Measurements from ENCODE around the gene E2F2. TPM values are rescaled to one million over a fixed set of nuclear protein-coding genes. Genes with fewer than 3 reads are reported as not detected.
"Not testable (repeated sequence)": the region's sequence is repeated elsewhere in the genome, so short reads cannot be mapped to it uniquely, and the experiment has no call there.

E2F2 gene
- total RNA-seq, 1 experiment from 2014 or later: 4.1 TPM

DNA sequence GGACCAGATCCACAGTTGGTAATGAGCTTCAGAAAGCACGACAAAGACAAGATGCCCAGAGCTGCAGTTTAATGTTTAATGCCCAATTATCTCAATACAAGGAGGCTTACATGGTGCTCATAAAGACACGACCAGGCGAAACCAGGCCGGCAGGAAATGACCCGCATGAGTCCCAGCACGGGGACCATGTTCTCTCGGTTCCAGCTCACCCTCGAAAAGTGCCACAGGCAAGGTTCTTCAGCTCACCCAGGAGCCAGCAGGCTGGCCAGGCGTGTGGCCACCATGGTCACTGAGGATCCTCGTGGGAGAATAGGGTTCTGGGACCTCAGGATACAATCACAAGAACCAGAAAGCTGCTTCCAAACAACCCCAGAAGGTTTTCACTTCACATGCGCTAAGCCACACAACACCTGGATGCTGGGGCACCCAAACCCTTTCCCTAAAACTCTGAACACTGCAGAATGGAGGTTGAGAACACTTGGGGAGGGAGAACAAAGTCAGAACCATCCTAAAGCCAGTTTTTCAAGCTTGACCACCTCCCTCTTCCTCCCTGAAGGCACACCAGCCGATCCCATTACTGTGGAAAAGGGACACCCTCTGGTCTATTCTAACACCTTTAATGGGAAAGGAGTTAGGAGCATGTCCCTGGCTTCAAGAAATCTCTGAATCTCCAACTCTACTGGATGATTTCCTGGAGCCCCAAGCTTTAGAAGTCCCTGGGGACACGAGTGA, 24.5 kb downstream of the E2F2 start:
- in situ Hi-C loops (cut with HindIII; ENCODE audit: low pct_unique_long_range_greater_than_20kb, low sequenced_read_pairs): no loop called here
- no peak for DNase-seq (ENCODE audit: low read depth, low spot score)

DNA sequence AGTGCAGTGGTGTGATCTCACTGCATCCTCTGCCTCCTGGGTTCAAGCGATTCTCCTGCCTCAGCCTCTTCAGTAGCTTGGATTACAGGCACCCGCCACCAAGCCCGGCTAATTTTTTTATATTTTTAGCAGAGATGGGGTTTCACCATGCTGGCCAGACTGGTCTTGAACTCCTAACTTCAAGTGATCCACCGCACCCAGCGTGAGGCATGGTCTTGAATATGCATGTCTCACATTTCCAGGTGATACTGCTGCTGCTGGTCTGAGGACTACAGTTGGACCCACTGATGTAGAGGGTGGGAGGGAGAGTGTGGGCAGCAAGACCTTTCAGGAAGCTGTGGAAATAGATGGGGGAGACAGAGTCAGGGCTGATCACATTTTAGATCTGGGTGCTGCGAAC, 25.2 kb downstream of the E2F2 start:
- no peak for DNase-seq (ENCODE audit: low read depth, low spot score)
- in situ Hi-C loops (cut with HindIII; ENCODE audit: low pct_unique_long_range_greater_than_20kb, low sequenced_read_pairs): no loop called here

DNA sequence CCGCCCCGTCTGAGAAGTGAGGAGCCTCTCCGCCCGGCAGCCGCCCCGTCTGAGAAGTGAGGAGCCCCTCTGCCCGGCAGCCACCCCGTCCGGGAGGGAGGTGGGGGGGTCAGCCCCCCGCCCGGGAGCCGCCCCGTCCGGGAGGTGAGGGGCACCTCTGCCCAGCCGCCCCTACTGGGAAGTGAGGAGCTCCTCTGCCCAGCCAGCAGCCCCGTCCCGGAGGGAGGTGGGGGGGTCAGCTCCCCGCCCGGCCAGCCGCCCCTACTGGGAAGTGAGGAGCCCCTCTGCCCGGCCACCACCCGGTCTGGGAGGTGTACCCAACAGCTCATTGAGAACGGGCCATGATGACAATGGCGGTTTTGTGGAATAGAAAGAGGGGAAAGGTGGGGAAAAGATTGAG, 26.9 kb downstream of the E2F2 start:
- DNase-seq (ENCODE audit: low read depth, low spot score); in situ Hi-C loops (cut with HindIII; ENCODE audit: low pct_unique_long_range_greater_than_20kb, low sequenced_read_pairs): not testable (repeated sequence)

DNA sequence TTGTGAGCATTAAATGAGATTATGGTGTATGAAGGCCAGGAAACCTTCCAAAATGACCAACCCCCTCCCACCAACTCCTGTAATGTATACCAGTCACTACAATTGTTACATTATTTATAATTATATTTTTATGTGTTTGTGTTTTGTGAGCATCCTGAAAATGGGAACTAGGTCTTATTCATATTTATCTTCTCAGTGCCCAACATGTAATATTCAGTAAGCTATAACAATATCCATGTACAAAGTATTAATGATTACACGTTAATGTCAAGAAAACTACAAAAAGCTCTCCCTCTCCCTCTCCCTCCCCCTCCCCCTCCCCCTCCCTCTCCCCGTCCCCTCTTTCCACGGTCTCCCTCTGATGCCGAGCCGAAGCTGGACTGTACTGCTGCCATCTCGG, 28.1 kb downstream of the E2F2 start:
- in situ Hi-C loops (cut with HindIII; ENCODE audit: low pct_unique_long_range_greater_than_20kb, low sequenced_read_pairs): no loop called here
- no peak for DNase-seq (ENCODE audit: low read depth, low spot score)

DNA sequence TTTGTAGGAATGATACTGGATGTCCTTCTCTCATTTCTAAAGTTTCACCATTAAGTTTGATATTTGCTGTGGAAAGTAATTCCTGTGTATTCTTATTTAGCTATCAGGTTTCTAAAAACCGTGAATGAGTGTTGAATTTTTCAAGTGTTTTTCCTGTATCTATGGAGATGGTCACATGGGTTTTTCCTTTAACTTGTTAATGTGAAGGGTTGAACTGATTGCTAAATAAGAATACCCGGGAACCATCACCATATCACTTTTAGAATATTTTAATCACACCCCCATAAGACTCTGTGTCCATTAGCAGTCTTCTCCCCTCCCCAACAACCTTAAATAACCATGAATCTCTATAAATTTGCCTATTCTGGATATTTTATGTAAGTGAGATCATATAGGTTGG, 30.6 kb downstream of the E2F2 start:
- DNase-seq (ENCODE audit: low read depth, low spot score): no peak
- in situ Hi-C loops (cut with HindIII; ENCODE audit: low pct_unique_long_range_greater_than_20kb, low sequenced_read_pairs): no loop called here

DNA sequence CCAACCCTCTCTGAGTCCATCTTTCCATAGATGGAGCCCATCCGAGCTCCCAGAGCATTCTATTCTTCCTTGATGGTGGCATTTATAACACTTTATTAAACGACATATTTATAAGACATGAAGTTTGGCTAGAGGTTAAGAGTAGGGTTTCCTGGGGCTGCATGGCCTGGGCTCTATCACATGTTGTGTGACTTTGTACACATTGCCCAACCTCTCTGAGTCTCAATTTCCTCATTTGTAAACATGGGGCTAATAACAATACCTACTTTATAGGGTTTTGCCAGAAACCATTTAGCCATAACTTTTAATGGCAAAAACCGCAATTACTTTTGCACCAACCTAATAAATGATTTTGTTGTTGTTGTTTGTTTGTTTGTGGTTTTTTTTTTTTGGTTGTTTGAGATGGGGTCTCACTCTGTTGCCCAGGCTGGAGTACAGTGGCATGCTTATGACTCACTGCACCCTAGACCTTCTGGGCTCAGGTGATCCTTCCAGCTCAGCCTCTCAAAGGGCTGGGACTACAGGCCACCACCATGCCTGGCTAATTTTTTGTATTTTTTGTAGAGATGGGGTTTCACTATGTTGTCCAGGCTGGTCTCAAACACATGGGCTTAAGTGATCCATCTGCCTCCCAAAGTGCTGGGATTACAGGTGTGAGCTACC, 33.1 kb downstream of the E2F2 start:
- DNase-seq (ENCODE audit: low read depth, low spot score): no peak
- in situ Hi-C loops (cut with HindIII; ENCODE audit: low pct_unique_long_range_greater_than_20kb, low sequenced_read_pairs): no loop called here

DNA sequence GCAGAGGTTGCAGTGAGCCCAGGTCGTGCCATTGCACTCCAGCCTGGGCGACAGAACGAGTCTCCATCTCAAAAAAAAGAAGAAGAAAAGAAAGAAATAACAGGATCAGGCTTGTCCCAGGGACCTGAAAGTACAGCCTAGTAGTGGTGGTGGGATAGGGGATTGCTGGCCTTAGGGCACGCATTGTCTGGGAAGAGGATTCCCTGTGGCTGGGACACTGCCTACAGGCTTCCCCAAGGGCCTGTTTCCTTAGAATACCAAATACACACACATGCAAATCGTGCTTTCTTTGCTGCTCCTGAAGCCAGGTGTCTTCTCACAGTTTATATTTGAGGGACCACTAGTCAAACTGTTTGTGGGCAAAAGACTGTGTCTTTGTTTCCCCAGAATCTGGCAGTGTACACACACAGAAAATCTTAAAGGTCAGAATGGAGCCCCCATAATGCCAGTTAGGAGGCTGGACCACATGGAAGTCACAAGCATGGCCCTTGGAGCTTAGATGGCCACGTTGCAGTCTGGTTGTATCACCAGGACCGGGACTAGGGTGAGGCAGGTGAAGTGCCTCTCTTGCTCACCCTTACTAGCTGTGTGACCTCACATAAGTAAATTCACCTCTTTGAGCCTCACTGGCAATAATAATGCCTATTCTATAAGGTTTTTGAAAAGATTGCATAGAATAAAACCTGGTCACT, 34.4 kb downstream of the E2F2 start:
- in situ Hi-C loops (cut with HindIII; ENCODE audit: low pct_unique_long_range_greater_than_20kb, low sequenced_read_pairs): no loop called here

DNA sequence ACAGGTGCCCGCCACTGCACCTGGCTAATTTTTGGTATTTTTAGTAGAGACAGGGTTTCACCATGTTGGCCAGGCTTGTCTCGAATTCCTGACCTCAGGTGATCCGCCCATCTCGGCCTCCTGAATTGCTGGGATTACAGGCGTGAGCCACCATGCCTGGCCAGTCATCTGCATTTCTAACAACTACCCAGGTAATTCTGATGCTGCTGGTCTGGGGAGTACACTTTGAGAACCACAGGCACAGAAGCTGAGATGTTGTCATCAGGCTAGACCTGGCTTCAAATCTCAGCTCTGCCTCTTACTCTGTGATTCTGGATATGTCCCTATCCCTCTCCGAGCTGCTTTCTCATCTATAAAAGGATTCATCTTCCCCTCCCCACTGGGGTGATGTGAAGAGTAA, 36.2 kb downstream of the E2F2 start:
- DNase-seq (ENCODE audit: low read depth, low spot score); in situ Hi-C loops (cut with HindIII; ENCODE audit: low pct_unique_long_range_greater_than_20kb, low sequenced_read_pairs): not testable (repeated sequence)

More for the DNA sequence above, 34.4 kb downstream of the E2F2 start:
- no peak for DNase-seq (ENCODE audit: low read depth, low spot score)

DNA sequence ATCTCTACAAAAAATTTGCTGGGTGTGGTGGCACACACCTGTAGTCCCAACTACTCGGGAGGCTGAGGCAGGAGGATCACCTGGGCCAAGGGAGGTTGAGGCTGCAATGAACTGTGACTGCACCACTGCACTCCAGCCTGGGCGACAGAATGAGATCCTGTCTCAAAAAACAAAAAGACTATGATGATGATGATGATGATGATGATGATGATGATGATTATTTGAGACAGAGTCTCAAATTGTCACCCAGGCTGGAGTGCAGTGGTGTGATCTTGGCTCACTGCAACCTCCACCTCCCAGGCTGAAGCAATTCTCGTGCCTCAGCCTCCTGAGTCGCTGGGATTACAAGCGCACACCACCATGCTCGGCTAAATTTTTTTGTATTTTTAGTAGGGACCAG, 38.3 kb downstream of the E2F2 start:
- in situ Hi-C loops (cut with HindIII; ENCODE audit: low pct_unique_long_range_greater_than_20kb, low sequenced_read_pairs); DNase-seq (ENCODE audit: low read depth, low spot score): not testable (repeated sequence)

DNA sequence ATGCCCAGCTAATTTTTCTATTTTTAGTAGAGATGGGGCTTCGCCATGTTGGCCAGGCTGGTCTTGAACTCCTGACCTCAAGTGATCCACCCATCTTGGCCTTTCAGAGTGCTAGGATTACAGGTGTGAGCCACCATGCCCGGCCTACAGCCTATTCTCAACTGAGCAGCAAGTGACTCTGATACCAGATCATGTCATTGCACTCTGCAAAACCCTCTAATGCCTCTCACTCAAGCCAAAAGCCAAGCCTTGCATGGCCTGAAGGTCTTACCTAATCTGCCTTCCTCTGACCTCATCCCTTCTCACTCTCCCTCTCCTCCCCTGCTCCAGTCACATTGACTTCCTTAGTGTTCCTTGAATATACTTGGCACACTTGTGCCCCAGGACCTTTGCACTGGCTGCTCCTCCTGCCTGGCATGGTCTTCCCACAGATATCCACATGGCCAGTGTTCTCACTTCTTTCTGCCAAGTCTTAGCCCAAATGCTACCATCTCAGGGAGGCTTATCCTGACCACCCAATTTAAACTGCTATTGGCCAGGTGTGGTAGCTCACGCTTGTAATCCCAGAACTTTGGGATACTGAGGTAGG, 38.8 kb downstream of the E2F2 start:
- no peak for DNase-seq (ENCODE audit: low read depth, low spot score)
- in situ Hi-C loops (cut with HindIII; ENCODE audit: low pct_unique_long_range_greater_than_20kb, low sequenced_read_pairs): no loop called here

DNA sequence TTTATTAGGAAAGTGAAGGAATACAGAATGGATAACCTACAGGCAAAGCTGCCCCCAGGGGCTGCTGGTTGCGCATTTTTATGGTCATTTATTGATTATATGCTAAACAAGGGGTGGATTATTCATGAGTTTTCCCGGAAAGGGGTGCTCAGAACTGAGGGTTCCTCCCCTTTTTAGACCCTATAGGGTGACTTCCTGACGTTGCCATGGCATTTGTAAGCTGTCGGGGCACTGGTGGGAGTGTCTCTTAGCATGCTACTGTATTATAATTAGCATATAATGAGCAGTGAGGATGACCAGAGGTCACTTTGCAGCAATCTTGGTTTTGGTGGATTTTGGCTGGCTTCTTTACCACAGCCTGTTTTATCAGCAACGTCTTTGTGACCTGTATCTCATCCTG, 41.2 kb downstream of the E2F2 start:
- in situ Hi-C loops (cut with HindIII; ENCODE audit: low pct_unique_long_range_greater_than_20kb, low sequenced_read_pairs): no loop called here
- no peak for DNase-seq (ENCODE audit: low read depth, low spot score)

DNA sequence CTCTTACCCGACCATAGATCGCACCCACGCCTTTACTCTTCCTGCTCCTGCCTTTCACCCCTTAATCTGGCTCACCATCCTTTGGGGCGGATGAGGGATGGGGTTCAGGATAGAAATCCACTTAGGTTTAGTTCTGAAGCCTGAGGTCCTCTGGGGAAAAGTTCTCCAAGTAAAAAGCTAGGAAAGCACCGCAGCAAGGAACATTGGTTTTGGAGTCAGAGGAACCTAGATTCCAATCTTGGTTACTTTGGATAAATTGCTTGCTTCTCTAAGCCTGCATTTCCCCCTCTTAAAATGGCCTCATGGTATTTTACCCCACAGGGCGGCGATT, 46.1 kb downstream of the E2F2 start:
- in situ Hi-C loops (cut with HindIII; ENCODE audit: low pct_unique_long_range_greater_than_20kb, low sequenced_read_pairs): no loop called here
- no peak for DNase-seq (ENCODE audit: low read depth, low spot score)

DNA sequence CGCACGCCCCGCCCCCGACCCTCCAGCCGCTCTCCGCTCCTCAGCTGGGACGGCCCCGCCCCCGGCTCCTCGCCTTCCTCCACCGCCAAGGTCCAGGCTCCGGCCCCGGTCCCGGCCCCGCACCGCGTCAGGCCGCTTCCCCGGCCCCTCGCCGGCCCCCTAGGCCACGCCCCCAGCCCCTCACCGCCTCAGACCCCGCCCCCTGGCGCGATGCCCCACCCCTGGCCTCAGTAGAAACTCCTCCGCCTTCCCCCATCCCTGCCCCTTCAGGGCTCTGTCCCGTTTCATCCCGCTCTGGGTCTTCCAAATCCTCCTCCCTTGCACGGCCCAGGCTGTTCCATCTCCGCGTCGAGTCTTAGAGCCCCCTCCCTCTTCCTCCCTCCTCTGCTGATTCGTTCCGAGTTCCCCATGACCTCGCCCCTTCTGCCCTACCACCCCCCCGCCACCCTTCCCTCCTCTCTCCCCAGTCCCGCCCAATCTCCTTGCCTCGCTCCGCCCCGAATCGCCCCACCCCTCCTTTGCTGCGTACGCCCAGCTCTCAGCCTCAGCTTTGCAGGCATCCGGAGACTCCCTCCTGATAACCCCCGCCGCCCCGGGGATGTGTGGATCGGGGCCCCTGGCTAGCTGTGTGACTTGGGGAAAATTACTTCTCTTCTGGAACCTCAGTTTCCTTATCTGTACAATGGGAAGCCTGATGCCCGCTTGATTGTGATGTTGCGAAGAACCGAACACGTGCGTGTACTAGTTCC, 46.6 kb downstream of the E2F2 start:
- DNase-seq (ENCODE audit: low read depth, low spot score): peak; percentile 90
- in situ Hi-C loops (cut with HindIII; ENCODE audit: low pct_unique_long_range_greater_than_20kb, low sequenced_read_pairs): no loop called here

DNA sequence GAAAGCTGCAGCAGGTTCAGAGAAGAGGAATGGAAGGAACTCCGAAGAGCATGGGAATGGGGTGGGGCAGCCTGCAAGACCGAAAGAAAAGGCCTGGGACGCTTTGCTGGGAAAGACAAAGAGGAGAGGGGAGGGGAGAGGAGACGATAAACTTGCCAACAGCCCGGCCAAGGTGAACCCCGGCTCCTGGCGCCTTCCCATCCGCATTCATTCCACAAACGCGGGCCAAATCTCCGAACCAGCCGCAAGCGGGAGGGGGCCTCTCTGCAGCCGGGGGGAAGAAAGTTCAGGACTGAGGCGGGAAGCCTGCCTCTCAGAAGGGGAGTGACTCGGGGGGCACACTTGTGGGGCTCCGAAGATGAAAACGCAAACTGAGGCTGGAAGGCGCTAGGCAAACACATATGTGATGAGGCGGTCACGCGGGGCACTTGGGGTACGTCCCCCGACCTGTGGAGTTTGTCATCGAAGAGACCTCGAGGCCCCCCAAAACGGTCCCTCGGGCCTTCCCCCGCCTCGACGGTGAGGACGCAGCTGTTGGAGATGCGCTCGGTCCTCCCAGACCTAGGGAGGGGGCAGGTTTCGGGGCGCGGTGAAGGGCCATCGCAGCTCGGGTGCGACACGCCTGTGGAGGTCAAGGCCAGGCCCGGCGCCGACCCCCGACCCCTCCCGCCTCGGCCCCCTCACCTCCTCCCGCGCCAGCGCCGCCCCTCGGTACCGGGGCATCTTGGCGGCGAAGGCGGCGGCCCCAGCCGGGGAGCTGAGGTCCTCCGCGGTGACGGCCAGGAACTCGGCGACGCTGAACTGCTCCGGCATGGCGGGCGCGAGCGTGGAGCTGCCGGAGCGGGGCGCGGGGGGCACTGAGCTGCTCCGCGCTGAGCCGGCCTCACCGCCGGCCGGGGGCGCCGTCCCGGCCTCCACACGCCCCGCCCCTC, 47.4 kb downstream of the E2F2 start, which contains the start of gene ASAP3:
TSS of gene ASAP3 (minus strand) at position 859 of the 932 bp plus-strand sequence. CDS start at position 813, 46 bp downstream.
- in situ Hi-C loops (cut with HindIII; ENCODE audit: low pct_unique_long_range_greater_than_20kb, low sequenced_read_pairs): no loop called here
- no peak for DNase-seq (ENCODE audit: low read depth, low spot score)

DNA sequence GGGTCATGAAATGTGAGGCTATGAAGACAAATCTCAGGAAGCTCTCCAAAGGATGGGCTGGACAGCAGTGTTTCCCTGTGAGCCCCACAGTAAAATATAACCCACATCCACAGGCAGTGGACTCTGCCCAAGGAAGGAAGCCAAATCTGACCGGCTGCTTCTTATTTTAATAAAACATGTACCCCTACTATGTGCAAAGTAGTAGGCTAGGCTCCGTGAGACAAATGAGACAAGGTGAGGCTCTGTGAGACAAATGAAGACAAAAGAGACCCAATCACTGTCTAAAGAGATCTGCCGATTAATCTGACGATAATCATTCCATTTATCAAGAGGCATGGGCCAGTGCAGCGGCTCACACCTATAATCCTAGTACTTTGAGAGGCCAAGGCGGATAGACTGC, 49.1 kb downstream of the E2F2 start:
- in situ Hi-C loops (cut with HindIII; ENCODE audit: low pct_unique_long_range_greater_than_20kb, low sequenced_read_pairs): no loop called here
- no peak for DNase-seq (ENCODE audit: low read depth, low spot score)

DNA sequence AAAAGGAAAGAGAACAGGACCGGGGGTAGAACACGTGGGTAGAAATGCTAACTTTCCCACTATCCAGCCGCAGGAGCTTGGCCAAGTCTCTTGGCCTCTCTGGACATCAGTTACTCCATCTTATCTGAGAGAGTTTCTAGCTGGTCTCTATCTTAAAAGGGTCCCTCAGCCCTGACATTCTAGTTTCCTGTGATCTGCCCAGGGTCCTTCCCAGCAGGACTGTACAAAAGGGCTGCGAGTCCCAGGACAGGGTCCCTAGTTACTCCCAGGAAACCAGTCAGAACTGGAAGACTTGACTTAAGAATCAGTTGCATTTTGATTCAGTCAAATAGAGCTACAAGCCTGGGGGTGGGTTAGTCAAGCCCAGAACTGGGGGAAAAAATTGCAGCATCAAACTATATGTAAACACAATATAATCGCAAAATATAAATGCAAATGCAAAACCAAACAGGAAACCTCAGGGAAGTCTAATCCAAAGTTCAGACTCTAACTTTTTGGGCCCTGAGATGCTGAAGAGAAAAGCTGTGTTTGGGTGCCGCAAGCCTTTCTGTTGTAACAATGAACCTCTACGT, 49.9 kb downstream of the E2F2 start:
- DNase-seq (ENCODE audit: low read depth, low spot score): no peak
- in situ Hi-C loops (cut with HindIII; ENCODE audit: low pct_unique_long_range_greater_than_20kb, low sequenced_read_pairs): no loop called here

Measured in SK-MEL-5 (cell line).